H1 (cell line): Measurements from ENCODE around the gene BAX.

Experiments used
- CHD7 ChIP-seq: fragments of 300-600 bp; sonication (generic); IDR thresholded peaks from 2 replicates; pipeline ENCODE4 v1.7.1; 2012; ENCODE audit warnings: low read length, moderate library complexity, mild to moderate bottlenecking, inconsistent platforms; ENCODE audit not compliant: insufficient replicate concordance
- CTCF ChIP-seq, 3 experiments: IDR thresholded peaks; 1 replicate in 2 of 3; 2 replicates in 1 of 3; pipeline versions ENCODE4 v1.5.1 to v1.6.1; 2011; ENCODE audit warnings: low read length in 3 of 3, mild to moderate bottlenecking in 3 of 3, inconsistent platforms in 2 of 3, low read depth in 1 of 3, moderate library complexity in 1 of 3; ENCODE audit not compliant: insufficient read depth in 1 of 3; ENCODE audit errors: control extremely low read depth in 1 of 3
- POLR2A ChIP-seq, 2 experiments: IDR thresholded peaks; 1 replicate in 1 of 2; 2 replicates in 1 of 2; pipeline ENCODE4 v1.6.1; 2011; ENCODE audit warnings: low read depth in 2 of 2, low read length in 2 of 2, mild to moderate bottlenecking in 2 of 2; ENCODE audit errors: control extremely low read depth in 1 of 2
- RFX5 ChIP-seq: IDR thresholded peaks from 2 replicates; pipeline ENCODE4 v1.6.1; 2011; ENCODE audit warnings: low read depth, low read length, improper control_type of control experiment, borderline replicate concordance

DNA sequence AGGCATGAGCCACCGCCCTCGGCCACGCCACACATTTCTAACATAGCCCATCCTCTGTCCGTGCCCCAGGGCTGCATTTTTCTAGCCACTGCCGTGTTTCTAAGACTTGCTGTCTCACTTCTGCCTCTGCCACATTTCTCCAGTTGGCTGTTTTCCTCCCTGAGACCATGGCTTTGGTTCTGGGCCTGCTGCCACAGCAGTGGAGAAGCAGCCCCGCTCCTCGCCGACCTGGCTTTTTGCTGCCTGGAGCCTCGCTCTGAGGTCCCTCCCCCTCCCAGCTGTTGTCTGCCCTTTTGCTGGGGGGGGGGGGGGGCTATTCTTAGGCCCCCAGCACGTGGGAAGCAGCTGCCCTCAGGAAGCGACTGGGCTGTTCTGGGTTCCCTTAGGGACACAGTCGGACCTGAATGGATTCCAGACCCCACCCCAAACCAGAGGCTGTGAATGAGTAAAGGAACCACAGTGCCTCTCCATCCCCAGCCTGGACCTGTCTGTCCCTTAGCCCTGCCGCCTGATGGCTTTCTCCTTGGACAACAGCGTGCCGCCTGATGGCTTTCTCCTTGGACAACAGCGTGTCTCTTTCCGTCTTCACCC lies 35.1 kb downstream of the BAX start:
- TF ChIP-seq CHD7 (no peak), RFX5 (no peak), CTCF (IDR thresholded peaks at IDR 0.05; ENCODE audit: control extremely low read depth in 1 of 3, insufficient read depth in 1 of 3, low read depth in 1 of 3, low read length in 3 of 3) (no peak), POLR2A (IDR thresholded peaks at IDR 0.05; ENCODE audit: control extremely low read depth in 1 of 2, low read depth in 2 of 2, low read length in 2 of 2) (no peak)
